K562 (cell line): ENCODE data around the gene MMS19. TPM values are rescaled to one million over a fixed set of nuclear protein-coding genes. Genes with fewer than 3 reads are reported as not detected.

ENCODE experiments used
- ADNP ChIP-seq: fragments of 200-800 bp; sonication (Bioruptor generic); IDR thresholded peaks from 2 replicates; pipeline ENCODE4 v1.6.1; 2016; ENCODE audit warnings: missing genetic modification characterization, missing compliant biosample characterization
- CREB1 ChIP-seq, 2 experiments: sonication (generic) in 1 of 2; formaldehyde crosslinking in 1 of 2; IDR thresholded peaks; 2 replicates each; pipeline versions ENCODE4 v1.6.1 to v1.8.0; 2012 to 2022; ENCODE audit warnings: inconsistent platforms in 1 of 2, mild to moderate bottlenecking in 1 of 2, missing genetic modification reagents in 1 of 2, moderate library complexity in 1 of 2
- CTBP1 ChIP-seq: fragments of 450-650 bp; IDR thresholded peaks from 2 replicates; pipeline ENCODE4 v1.6.1; 2016; ENCODE audit warnings: borderline replicate concordance
- HDAC3 ChIP-seq: fragments of 450-650 bp; IDR thresholded peaks from 2 replicates; pipeline ENCODE4 v1.6.1; 2018; ENCODE audit warnings: borderline replicate concordance, mild to moderate bottlenecking, moderate library complexity; ENCODE audit not compliant: partially characterized antibody
- JUN ChIP-seq, 2 experiments: sonication (generic) in 1 of 2; formaldehyde crosslinking in 1 of 2; IDR thresholded peaks; 2 replicates each; pipeline versions ENCODE4 v1.6.1 to v1.8.0; 2012 to 2022; ENCODE audit warnings: borderline replicate concordance in 2 of 2, mild to moderate bottlenecking in 2 of 2, improper control_type of control experiment in 1 of 2, low read depth in 1 of 2, low read length in 1 of 2, missing genetic modification reagents in 1 of 2
- L3MBTL2 ChIP-seq: fragments of 450-650 bp; IDR thresholded peaks from 2 replicates; pipeline ENCODE4 v1.6.1; 2016; ENCODE audit warnings: mild to moderate bottlenecking, moderate library complexity
- MAFF ChIP-seq: IDR thresholded peaks from 2 replicates; pipeline ENCODE4 v1.6.1; 2012; ENCODE audit warnings: low read length, improper control_type of control experiment
- PPARD ChIP-seq: fragments of 250-450 bp; sonication (Bioruptor Pico); IDR thresholded peaks from 2 replicates; pipeline ENCODE4 v1.8.0; 2022; ENCODE audit warnings: inconsistent platforms, mild to moderate bottlenecking, moderate library complexity
- SNIP1 ChIP-seq: fragments of 450-650 bp; IDR thresholded peaks from 2 replicates; pipeline ENCODE4 v1.7.1; 2017; ENCODE audit warnings: low read depth, mild to moderate bottlenecking
- TBP ChIP-seq: optimal IDR thresholded peaks from 2 replicates; pipeline ENCODE3; 2011; ENCODE audit warnings: low read depth, low read length, improper control_type of control experiment
- ZNF696 ChIP-seq: fragments of 250-450 bp; sonication (Bioruptor Pico); conservative IDR thresholded peaks from 2 replicates; pipeline ENCODE4 v1.4.0; 2020; ENCODE audit warnings: mild to moderate bottlenecking, moderate library complexity
- polyA plus RNA-seq, 8 experiments: library from polyadenylated mRNA; depleted of rRNA in 4 of 8; stranded (reverse) in 5 of 8; unstranded in 3 of 8; fragments of >200 nt; fragmentation: Nextera tagmentation in 2 of 8; fragmentation: Illumina TruSeq in 1 of 8; extraction: Ambion mirVana in 2 of 8; extraction: Trizol in 1 of 8; gene quantifications; 2 replicates each; pipeline versions ENCODE4 v1.2.1 to v1.2.3, GENCODE V29; 2011 to 2014; ENCODE audit warnings: inconsistent platforms in 1 of 8, missing spikeins in 1 of 8
- total RNA-seq, 7 experiments: library from RNA; depleted of rRNA in 6 of 7; stranded (reverse); fragments of >200 nt in 6 of 7; fragmentation: Illumina TruSeq in 2 of 7; extraction: Trizol in 2 of 7; gene quantifications; 2 replicates each; pipeline versions ENCODE4 v1.2.1 to v1.2.3, GENCODE V29; 2011 to 2021; ENCODE audit warnings: low replicate concordance in 1 of 7
- TF ChIP-seq, protein P1 (sequence below), 2 experiments: fragments of 450-650 bp; IDR thresholded peaks; 2 replicates each; pipeline ENCODE4 v1.6.1; 2016; ENCODE audit warnings: mild to moderate bottlenecking in 2 of 2, borderline replicate concordance in 1 of 2, low read depth in 1 of 2, moderate library complexity in 1 of 2
- TF ChIP-seq, protein P2 (sequence below): fragments of 450-650 bp; IDR thresholded peaks from 2 replicates; pipeline ENCODE4 v1.6.1; 2016
- TF ChIP-seq, protein P3 (sequence below), 2 experiments: fragments of 200-800 bp in 1 of 2; sonication (Bioruptor generic) in 1 of 2; sonication (generic) in 1 of 2; formaldehyde crosslinking in 1 of 2; IDR thresholded peaks in 1 of 2; conservative IDR thresholded peaks in 1 of 2; 2 replicates each; pipeline versions ENCODE4 v1.5.0 to v1.6.1; 2016 to 2020; ENCODE audit warnings: missing compliant biosample characterization in 1 of 2, missing genetic modification characterization in 1 of 2, missing genetic modification reagents in 1 of 2

Gene MMS19
- total and polyA plus RNA-seq, 9 of the 15 experiments (the other 6 are each of a cell fraction or from before 2014, with no cell fraction given): 40.1 to 110 (median 62.9) TPM

DNA sequence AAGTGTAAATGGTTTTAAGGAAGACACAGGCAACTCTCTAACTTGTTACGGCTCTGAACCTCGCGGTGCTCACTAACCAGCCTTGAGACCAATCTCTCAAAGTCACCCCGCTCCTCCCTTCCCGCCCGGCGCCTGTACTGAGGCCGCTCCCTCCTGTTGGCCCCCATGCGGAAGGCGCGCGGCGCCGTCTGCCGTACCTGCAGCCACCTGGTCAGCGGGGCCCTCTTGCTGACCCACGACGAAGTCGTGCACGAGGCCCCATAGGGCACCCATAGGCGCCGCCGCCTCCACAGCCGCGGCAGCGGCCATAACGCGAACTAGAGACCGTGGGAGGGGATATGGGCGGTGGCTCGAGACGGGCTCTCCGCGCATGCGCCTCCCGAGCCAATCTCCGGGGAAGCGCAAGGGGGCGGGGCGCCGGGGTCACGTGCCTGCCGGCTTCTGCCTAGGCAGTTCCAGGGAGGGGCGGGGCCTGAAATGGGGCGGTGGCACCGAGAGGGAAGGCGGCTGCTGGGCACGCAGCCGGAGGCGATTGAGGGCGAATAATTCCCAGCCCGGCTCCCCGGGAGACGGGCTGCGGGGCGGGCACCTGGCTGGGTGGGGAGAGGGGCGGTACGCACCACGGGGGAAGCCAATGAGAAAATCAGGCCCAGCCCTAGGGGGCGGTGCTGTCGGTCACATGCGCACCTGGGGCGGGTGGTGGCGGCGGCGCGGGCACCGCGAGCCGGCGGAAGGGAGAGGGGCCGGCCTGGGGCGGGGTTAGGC is at the start of gene MMS19 (continued):
- TF ChIP-seq, protein P1, sequence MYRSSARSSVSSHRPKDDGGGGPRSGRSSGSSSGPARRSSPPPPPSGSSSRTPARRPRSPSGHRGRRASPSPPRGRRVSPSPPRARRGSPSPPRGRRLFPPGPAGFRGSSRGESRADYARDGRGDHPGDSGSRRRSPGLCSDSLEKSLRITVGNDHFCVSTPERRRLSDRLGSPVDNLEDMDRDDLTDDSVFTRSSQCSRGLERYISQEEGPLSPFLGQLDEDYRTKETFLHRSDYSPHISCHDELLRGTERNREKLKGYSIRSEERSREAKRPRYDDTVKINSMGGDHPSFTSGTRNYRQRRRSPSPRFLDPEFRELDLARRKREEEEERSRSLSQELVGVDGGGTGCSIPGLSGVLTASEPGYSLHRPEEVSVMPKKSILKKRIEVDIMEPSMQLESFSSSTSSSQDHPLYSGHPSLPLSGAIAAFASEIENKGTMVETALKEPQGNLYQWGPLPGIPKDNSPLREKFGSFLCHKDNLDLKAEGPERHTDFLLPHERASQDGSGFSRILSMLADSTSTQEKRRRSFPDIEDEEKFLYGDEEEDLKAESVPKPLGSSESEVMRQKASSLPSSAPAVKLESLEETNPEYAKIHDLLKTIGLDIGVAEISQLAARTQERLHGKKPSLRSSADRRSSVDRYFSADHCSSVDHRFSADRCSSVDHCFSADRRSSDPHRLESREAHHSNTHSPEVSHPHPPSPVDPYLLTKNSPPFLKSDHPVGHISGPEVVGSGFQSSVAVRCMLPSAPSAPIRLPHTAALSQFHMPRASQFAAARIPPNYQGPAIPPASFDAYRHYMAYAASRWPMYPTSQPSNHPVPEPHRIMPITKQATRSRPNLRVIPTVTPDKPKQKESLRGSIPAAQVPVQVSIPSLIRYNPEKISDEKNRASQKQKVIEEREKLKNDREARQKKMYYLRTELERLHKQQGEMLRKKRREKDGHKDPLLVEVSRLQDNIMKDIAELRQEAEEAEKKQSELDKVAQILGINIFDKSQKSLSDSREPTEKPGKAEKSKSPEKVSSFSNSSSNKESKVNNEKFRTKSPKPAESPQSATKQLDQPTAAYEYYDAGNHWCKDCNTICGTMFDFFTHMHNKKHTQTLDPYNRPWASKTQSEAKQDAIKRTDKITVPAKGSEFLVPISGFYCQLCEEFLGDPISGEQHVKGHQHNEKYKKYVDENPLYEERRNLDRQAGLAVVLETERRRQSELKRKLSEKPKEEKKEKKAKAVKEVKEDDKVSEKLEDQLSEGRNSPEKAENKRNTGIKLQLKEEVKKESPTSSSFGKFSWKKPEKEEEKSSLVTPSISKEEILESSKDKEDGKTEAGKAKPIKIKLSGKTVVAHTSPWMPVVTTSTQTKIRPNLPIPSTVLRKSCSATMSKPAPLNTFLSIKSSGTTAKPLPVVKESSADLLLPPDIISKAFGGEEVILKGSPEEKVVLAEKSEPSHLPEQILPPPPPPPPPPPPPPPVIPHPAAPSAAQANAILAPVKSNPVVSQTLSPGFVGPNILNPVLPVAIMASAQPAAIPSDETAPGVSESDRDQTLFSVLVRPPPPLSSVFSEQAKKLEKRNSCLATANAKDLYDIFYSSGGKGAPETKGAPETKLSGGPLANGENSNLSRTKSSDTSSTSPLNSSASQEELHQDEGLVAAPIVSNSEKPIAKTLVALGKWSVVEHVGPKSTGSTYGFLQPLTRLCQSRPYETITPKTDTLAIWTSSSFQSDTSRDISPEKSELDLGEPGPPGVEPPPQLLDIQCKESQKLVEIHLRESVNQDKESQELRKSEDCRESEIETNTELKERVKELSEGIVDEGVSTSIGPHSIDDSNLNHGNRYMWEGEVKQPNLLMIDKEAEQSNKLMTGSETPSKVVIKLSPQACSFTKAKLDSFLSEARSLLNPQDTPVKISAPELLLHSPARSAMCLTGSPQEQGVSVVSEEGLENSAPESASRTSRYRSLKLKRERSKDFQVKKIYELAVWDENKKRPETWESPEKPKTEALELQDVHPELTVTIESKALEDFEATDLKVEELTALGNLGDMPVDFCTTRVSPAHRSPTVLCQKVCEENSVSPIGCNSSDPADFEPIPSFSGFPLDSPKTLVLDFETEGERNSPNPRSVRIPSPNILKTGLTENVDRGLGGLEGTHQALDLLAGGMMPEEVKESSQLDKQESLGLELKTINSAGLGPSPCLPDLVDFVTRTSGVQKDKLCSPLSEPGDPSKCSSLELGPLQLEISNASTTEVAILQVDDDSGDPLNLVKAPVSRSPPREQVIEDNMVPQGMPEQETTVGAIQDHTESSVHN (IDR thresholded peaks at IDR 0.05; ENCODE audit: borderline replicate concordance in 1 of 2, low read depth in 1 of 2): no peak
- no peak for TF ChIP-seq JUN (IDR thresholded peaks at IDR 0.05; ENCODE audit: borderline replicate concordance, low read depth, low read length)
- no peak for TF ChIP-seq JUN (CRISPR knock-in tag; IDR thresholded peaks at IDR 0.05; ENCODE audit: borderline replicate concordance)
- TF ChIP-seq CTBP1: no peak; the same call in 1 of the 2 replicates
- TF ChIP-seq, protein P2, sequence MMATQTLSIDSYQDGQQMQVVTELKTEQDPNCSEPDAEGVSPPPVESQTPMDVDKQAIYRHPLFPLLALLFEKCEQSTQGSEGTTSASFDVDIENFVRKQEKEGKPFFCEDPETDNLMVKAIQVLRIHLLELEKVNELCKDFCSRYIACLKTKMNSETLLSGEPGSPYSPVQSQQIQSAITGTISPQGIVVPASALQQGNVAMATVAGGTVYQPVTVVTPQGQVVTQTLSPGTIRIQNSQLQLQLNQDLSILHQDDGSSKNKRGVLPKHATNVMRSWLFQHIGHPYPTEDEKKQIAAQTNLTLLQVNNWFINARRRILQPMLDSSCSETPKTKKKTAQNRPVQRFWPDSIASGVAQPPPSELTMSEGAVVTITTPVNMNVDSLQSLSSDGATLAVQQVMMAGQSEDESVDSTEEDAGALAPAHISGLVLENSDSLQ: peak; percentile 97
- TF ChIP-seq MAFF: no peak
- TF ChIP-seq TBP: peak; percentile 69
- TF ChIP-seq SNIP1: no peak
- TF ChIP-seq HDAC3: no peak
- TF ChIP-seq CREB1 (IDR thresholded peaks at IDR 0.05): no peak
- TF ChIP-seq CREB1 (CRISPR knock-in tag; IDR thresholded peaks at IDR 0.05): peak; percentile 62; the same call in 1 of the 2 replicates
- no peak for TF ChIP-seq ADNP (tag)
- TF ChIP-seq L3MBTL2: peak; percentile 79; the same call in 1 of the 2 replicates
- no peak for TF ChIP-seq PPARD
- TF ChIP-seq, protein P3, sequence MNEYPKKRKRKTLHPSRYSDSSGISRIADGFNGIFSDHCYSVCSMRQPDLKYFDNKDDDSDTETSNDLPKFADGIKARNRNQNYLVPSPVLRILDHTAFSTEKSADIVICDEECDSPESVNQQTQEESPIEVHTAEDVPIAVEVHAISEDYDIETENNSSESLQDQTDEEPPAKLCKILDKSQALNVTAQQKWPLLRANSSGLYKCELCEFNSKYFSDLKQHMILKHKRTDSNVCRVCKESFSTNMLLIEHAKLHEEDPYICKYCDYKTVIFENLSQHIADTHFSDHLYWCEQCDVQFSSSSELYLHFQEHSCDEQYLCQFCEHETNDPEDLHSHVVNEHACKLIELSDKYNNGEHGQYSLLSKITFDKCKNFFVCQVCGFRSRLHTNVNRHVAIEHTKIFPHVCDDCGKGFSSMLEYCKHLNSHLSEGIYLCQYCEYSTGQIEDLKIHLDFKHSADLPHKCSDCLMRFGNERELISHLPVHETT (CRISPR knock-in tag; conservative IDR thresholded peaks at IDR 0.05 in 1 of 2, IDR thresholded peaks at IDR 0.05 in 1 of 2): no peak; a peak in 1 of 4 replicates
- no peak for TF ChIP-seq ZNF696
